ENCODE results near the gene TGM4. TPM values are rescaled to one million over a fixed set of nuclear protein-coding genes. Genes with fewer than 3 reads are reported as not detected.

Gene TGM4
- total RNA-seq, 1 donor from 2014 or later, result not detected

DNA sequence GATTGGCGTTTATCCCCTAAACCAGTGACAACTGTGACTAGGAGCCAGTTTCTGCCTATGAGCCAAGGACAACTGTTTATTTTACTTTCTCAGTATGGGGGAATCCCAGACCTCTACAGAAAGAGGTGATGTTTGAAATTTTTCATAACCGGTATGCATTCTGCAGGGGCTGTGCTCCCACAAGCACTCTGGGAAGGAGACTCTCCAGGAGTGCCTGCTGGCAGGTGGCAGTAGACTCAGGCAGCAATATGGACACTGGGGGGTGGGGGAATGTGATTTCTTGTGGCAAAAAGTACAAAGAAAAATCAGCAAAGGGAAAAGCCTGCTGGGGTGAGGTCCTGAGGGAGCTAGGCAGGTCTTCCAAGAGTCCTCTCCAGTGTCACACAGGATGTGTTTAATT lies 5.9 kb downstream of the TGM4 start:
- DNase-seq (ENCODE audit: low spot score), result no peak

DNA sequence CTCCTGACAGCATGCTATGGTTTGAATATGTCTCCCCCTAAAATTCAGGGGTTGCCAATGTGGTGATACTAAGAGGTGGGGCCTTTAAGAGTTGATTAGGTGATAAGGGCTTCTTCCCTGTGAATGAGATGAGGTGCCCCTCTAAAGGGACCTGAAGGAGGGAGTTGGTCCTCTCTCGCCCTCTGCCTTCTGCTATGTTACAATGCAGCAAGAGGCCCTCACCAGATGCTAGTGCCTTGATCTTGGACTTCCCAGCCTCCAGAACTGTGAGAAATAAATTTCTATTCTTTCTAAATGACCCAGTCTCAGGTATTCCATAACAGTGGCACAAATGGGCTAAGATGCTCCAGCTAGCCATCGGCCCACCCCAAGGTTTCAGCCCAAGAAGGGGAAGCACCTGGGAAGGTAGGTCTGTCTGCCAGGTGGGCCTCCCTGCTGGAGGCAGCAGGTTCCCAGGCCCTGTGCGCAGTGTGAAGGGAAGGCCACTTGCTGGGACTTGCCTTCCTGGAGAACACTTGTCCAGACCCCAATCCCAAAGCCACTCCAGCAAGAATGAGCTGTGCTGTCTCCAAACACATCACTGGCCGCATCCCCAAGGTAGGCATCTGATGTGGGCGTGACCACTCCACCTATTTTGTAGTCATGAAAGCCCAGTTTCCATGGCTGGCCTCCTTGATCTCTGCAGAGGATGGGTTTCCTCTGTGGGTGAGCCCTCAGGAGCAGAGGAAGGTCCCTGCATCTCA lies 9.0 kb downstream of the TGM4 start:
- DNase-seq (ENCODE audit: low spot score), result no peak

DNA sequence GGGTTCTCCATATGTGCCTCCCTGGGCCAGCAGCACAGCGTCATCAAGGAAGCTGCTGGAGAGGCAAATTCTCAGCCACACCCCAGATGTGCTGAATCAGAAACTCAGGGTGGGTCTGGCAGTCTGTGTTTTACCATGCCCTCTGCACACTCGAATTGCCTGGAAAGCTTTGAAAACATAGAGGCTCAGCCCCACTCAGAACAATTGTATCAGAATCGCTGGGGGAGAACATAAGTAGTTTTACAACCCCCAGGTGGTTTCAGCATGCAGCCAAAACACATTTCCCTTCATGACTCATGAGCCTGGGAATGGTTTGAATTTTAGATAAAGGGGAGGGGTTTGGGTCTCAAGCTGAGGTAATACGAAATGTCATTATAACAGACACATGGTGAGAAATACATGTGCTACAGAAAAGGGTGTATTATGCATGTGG lies 9.6 kb downstream of the TGM4 start:
- DNase-seq (ENCODE audit: low spot score), result no peak

DNA sequence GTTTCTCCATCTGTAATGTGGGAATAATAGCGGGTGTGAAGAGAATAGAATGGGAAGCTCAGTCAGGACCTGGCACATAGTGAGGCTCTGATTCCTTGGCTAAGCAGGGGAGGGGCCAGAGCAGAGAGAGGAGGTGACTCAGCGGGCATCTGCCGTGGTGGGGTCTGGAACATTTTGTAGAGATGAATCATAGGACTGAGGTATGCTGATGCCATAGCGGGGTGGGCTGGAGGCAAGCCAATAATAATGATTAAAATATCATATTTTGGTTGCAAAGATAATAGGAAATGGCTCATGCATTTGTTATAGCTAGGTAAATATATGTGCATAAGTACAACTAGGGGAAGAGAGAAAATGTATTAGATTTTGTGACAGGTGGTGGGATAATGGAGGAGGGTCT lies 11.2 kb downstream of the TGM4 start:
- no peak for DNase-seq (ENCODE audit: low spot score)

DNA sequence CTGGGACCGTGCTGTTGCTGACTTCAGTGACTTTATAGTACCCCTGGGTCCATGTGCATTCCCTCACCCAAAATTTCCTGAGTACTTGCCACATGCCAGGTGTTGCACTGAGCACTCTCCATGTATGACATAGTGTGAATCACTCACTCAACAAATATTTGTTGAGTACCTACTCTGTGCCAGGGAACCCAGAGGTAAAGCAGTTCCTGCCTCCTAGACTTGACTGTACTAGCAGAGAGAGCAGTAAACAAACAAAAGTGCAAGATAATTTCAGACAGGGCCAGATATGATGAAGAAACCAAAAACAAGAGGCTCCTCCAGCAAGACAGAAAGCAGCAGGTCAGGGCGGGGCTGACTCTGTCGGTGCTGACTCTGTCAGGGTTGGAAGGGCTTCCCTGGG lies 12.2 kb downstream of the TGM4 start:
- DNase-seq (ENCODE audit: low spot score), result no peak

DNA sequence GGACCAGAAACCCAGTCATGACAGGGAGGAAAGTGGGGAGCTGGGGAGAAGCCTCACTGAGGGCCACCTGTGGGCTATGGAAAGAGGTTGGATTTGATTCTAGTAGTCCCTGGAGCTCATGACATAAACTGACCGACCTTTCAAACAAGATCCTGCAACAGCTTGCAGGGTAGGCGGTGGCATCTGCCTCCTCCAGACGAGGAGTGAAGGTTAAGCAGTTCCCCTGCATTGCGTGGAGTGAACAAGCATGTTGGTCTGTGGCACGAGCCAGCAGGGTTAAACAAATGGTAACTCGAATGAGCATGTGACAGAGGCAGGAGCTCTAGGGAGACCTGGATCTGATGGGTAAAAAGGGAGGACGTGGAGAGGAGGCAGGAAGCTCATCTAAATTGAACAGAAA lies 12.7 kb downstream of the TGM4 start:
- DNase-seq (ENCODE audit: low spot score), result no peak

DNA sequence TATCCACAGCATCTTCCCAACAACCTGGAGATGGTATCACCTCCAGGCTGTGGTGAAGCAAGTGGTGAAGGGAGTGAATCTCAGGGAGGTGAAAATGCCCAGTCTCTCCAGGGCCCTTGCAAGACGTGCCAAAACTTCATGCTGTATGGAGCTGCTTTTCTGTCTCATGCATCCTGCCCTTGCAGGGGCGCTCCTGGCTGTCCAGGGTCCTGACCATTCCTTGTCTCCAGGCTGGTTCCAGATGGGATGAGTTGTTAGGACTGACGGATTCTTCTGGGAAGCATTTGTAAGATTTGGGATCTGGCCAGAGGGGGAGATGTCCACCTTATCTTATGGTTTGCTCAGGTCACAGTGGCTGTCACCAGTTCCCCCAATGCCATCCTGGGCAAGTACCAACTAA lies 15.8 kb downstream of the TGM4 start:
- DNase-seq (ENCODE audit: low spot score), result no peak

DNA sequence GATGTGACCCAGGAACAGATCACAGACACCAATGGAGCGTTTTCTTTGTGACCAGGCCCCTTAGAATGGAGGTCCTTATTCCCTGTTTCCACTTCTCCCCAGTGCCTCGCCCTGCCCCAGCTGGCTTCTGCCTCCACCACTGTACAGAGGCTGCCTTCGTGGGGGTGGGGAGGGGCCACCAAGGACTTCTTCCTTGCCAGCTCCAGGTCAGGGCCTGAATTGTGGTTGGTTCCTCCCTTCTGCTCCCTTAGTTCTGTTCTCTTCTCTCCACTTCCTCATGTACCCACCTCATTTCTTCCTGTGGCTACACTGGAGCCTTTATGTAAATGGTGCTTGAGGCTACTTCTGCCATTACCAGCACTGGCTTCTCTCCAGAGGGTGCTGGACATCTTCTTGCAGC lies 16.4 kb downstream of the TGM4 start:
- no peak for DNase-seq (ENCODE audit: low spot score)

DNA sequence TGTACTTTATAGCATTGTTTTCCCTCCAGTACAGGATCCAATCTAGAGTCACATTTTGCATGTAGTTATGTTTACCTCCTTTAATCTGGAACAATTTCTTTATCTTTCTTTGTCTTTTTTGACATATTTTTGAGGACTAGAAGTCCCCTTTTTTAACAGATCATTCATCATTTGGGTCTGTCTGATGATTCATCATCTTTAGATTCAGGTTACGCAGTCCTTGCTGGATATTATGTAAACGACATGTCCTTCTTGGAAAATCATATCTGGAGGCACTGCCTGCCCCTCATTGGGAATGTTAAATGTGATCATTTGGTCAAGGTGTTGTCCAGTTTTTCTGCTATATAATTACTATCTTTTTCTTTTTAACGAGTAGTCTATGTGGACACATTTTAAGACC lies 18.3 kb downstream of the TGM4 start:
- no peak for DNase-seq (ENCODE audit: low spot score)

DNA sequence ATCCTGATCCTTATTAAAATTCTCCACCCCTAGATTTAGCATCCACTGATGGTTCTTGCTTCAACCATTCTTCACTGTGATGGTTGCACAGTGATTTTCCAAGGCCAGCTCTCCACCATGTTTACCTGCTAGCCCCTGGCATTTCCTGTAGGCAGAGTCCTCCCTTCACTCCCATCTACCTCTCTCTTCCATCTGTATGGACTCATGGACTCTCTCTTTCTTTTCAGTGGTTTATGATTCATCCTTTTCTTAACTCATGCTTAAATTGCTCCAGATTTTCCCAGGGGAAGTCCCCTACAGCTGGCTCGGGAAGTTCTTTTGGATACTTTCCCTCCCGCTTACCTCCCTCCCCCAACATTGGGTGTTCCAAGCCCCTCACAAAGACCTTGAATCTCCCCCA lies 18.7 kb downstream of the TGM4 start:
- no peak for DNase-seq (ENCODE audit: low spot score)

DNA sequence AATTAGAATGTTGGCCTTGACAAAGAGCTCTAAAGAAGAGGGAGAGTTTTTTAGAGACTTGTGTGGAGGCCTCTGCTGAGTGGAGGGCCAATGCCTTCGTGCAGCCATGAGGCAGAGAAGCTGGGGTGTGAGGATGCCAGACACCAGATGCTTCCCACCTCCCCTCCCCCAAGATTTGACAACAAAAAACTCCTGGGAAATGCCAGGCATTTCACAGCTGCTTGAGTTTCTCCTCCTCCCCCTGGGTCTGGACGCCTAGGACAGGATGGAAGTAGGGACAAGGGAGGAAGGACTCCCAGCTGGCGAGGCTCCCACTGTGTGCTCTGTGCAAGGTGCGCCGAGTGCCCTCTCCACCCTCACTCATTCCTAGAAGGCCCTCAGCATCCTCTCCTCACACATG lies 20.1 kb downstream of the TGM4 start:
- DNase-seq (ENCODE audit: low spot score), result no peak

DNA sequence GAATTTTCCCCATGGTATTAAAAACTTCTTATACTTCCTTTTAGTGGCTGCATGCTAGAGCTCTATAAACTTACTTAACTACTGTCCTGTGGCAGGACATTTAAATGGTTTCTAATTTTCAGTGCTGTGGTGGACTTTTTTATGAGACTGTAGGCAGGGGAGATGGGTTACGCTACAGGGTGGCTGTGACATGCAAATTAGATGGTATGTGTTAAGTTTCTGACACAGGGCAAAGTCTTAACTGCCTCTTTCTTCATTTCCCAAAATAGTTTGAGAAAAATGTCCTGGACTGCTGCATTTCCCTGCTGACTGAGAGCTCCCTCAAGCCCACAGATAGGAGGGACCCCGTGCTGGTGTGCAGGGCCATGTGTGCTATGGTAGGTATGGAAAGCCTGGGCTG lies 22.0 kb downstream of the TGM4 start:
- no peak for DNase-seq (ENCODE audit: low spot score)

DNA sequence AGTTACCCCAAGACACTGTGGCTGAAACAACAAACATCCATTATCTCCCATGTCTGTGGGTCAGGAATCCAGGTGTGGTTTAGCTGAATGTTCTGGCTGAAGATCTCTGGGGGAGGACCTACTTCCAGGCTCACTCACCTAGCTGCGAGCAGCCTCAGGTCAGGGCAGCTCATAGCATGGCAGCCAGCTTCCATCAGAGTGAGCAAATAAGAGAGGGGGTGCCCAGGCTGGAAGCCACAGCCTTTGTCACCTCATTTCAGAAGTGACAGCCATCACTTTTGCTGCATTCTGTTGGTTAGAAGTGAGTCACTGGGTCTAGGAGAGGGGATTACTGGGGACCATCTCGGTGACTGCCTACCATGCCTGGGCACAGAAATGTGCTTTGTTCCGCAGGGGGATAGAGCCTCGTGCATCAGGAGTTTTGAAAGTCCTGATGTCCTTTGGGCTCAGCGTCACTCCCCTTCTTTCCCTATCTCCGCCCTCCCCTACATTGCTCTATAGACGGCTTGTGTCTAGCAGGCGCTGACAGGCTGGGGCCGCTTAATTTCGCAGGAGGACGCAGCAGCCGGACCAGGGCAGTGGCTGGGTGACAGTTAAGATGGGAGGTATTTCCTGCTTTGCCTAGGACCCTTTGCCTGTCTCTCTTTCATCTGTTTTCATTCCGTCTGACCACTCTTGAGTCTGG lies 25.4 kb downstream of the TGM4 start:
- no peak for DNase-seq (ENCODE audit: low spot score)

DNA sequence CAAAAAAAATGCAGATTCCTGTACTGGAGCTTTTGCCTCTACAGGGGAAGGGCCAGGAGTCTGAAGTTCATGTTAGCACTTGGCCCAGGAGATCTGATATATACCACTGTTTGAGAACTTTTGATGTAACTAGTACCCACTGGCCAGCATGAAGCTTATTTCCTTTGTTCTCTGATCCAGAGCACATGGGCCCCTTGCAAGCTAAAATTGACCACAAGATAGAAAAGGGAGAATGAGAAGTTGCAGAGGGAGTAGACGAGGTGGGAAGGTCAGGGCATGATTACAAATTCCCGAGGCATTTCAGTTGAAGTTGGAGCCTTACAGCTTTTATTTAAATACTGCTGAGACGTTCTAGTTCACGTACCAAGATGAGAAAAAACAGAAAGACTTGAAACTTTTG lies 28.2 kb downstream of the TGM4 start:
- no peak for DNase-seq (ENCODE audit: low spot score)

DNA sequence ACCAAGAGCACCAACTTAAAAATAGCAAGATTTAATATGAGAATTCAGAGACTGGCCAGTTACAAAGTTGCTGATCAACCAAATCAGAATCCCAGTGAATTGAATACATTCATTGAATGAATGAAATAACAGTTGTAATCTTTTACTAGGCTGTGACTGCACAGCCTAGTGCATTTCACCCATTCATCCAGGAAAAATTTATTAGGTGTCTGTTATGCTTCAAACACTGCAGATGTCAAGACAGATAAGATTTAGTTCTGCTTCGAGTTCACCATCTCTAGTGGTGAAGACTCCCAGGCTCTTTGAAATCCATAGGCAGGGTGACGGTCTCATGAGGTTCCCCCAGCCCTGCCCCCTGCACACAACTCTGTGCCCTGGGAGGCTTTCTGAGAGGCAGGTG lies 28.9 kb downstream of the TGM4 start:
- no peak for DNase-seq (ENCODE audit: low spot score)

DNA sequence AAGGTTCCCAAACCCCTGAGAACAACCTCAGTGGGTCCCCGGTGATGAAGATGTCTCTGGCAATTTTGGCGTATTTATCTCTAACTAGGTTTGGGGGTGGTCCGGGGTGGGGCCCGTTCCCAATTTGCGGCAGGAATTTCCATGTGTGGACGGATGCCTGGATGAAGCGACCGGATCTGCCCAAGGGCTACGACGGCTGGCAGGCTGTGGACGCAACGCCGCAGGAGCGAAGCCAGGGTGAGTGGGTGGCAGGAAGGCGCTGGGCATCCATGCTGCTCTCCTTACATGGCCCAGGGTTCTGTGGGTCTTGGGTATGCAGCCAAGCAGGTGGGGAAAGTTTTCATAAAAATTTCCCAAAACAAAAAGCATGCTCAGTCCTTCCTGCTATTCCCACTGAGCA lies 29.3 kb downstream of the TGM4 start:
- DNase-seq (ENCODE audit: low spot score), result no peak

DNA sequence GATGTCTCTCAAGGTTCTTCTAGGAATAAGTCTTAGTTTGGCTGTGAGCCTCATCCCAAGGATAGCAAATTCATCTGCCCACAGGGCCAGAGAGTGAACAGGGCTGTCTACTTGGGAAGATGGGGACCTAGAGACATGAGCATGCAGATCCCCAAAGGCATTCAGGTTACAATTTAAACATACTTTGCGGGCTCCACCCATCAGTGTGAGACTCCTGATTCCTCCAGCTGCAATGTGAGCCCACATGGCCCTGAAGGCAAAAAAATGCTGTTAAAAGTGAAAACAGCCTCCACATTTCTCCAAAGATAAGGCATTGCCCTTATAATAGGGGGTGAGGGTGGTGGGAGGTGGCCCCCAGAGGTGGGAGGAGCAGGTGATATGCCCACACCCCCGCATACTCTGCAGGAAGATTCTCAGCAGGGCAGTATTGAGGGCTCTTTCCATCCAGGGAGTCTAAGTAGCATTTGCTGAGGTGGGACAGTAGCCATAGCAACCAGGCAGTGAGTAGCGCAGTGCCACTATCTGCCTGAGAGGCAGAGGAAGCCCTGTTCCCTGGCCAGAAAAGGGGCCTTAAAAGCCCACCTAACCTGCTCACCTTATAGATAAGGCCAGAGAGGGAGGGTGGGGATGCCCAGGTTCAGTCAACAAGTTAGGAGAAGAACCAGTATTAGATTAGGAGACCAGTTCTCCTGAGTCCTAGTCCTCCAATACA lies 31.2 kb downstream of the TGM4 start:
- no peak for DNase-seq (ENCODE audit: low spot score)

DNA sequence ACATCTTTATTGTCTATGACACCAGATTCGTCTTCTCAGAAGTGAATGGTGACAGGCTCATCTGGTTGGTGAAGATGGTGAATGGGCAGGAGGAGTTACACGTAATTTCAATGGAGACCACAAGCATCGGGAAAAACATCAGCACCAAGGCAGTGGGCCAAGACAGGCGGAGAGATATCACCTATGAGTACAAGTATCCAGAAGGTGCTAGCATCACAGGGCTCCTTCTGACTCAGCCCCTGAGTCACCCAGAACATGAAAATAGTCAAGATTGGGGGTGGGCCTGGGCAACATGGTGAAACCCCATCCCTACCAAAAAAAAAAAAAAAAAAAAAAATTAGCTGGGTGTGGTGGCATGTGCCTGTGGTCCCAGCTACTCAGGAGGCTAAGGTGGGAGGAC lies 32.6 kb downstream of the TGM4 start:
- DNase-seq (ENCODE audit: low spot score), result no peak

DNA sequence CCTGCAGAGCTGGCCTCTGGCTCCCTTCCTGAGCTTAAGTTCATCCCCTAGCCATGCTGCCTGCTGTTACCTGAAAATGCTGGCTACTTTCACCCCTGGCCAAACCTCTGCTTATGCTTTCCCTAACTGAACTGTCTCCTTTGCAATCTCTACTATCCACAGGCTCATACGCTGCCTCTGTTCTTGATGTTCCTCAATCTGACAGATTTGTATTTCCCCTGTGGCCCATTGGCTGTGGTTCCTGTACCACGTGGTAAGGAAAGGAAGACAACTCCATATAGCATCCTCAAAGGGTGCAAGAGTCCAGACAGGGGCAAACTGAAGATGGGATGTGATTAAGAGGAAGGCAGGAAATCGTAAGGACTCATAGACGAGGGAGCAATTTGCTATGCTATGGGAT lies 33.2 kb downstream of the TGM4 start:
- no peak for DNase-seq (ENCODE audit: low spot score)

DNA sequence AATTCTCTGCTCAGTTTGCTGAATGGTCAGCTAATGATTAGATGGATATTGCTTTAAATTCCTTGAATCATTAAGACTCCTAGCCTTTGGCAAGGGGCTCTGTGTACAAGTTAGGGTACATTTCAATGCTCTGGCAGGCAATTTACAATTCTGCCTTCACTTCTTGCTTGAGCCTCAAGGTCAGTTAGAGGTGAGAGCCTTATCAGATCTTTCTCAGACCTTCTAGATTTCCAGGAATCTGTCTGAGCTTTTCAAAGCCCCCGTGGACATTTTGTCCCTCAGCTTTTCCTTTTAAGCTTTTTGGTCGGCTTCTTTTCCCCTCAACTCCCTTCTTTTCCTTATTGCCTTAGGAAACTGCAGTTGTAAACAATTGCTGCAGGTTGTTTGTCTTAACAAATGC lies 34.7 kb downstream of the TGM4 start:
- no peak for DNase-seq (ENCODE audit: low spot score)

DNA sequence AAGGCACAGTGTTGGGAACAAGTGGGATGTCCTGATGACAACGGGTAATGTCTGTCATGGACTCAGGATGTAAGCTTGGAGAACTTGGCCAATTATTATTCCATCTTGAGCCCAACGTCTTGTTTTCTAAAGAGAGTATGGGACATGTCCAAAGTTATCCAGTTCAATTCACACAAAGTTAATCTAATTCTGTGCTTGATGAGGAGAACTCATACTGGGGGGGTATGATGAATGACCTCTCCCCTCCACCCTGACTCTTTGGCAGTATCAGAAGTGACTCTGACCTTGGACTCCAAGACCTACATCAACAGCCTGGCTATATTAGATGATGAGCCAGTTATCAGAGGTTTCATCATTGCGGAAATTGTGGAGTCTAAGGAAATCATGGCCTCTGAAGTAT lies 36.3 kb downstream of the TGM4 start:
- no peak for DNase-seq (ENCODE audit: low spot score)

DNA sequence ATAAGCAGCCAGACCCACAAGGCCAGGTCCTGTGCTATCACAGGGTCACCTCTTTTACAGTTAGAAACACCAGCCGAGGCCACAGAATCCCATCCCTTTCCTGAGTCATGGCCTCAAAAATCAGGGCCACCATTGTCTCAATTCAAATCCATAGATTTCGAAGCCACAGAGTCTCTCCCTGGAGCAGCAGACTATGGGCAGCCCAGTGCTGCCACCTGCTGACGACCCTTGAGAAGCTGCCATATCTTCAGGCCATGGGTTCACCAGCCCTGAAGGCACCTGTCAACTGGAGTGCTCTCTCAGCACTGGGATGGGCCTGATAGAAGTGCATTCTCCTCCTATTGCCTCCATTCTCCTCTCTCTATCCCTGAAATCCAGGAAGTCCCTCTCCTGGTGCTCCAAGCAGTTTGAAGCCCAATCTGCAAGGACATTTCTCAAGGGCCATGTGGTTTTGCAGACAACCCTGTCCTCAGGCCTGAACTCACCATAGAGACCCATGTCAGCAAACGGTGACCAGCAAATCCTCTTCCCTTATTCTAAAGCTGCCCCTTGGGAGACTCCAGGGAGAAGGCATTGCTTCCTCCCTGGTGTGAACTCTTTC lies 39.6 kb downstream of the TGM4 start:
- DNase-seq (ENCODE audit: low spot score), result peak; percentile 64

DNA sequence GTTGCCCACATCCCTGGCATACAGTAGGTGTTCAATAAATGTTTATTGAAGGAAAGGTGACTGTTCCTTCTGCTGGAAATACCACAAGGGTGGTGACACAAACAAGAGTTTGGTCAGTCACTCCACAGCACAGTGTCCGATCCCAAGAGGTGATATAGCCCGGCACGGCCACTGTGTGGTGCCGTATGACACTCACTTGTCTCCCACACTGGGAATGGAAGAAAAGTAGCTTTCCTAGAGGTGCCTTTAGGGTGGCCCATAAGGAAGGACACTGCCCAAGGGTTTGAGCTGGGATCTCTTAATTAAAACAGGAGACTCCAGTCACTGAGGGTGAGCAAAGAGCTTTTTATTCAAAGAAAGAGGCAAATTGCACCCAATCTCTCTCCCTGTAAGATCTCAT lies 40.5 kb downstream of the TGM4 start:
- no peak for DNase-seq (ENCODE audit: low spot score)

All from ureter (tissue), 1 donor.